Calu3 (cell line): ENCODE results near the gene USF3. TPM values are rescaled to one million over a fixed set of nuclear protein-coding genes. Genes with fewer than 3 reads are reported as not detected.

Experiments used
- BruUV-seq: library from RNA; stranded (reverse); fragments of 400-500 nt; replicated peaks from 2 replicates; lab custom pipeline; 2021; lab: Mats Ljungman, UMichigan
- CTCF ChIA-PET: fragments of 300-600 bp; sonication (Branson Sonifier 250); formaldehyde crosslinking; loops from one replicate; lab custom pipeline; 2022; ENCODE audit warnings: antibody characterized with exemption; lab: Charles Lee
- DNase-seq: peaks from one replicate; pipeline ENCODE4 v3.0.0; 2022
- H3K27ac Mint-ChIP-seq: one replicate; pipeline ENCODE4 v1.8.0; 2022; ENCODE audit warnings: mixed read lengths; ENCODE audit not compliant: unreplicated experiment
- H3K27me3 Mint-ChIP-seq: one replicate; pipeline ENCODE4 v1.8.0; 2022; ENCODE audit warnings: mixed read lengths; ENCODE audit not compliant: unreplicated experiment
- H3K36me3 Mint-ChIP-seq: one replicate; pipeline ENCODE4 v1.8.0; 2022; ENCODE audit warnings: mild to moderate bottlenecking, moderate library complexity, mixed read lengths; ENCODE audit not compliant: insufficient read depth, unreplicated experiment
- H3K4me1 Mint-ChIP-seq: one replicate; pipeline ENCODE4 v1.8.0; 2022; ENCODE audit warnings: mild to moderate bottlenecking, low read depth, mixed read lengths; ENCODE audit not compliant: unreplicated experiment
- H3K4me3 Mint-ChIP-seq: one replicate; pipeline ENCODE4 v1.8.0; 2022; ENCODE audit warnings: mild to moderate bottlenecking, low read depth, moderate library complexity, mixed read lengths; ENCODE audit not compliant: unreplicated experiment
- H3K9me3 Mint-ChIP-seq: one replicate; pipeline ENCODE4 v1.8.0; 2022; ENCODE audit warnings: low read depth, mixed read lengths; ENCODE audit not compliant: unreplicated experiment
- CTCF ChIP-seq: fragments of 200-600 bp; IDR thresholded peaks from one replicate; pipeline ENCODE4 v1.8.0; 2022; ENCODE audit warnings: antibody characterized with exemption; ENCODE audit not compliant: unreplicated experiment
- intact Hi-C: fragments of 100-400 bp; cut with micrococcal nuclease; formaldehyde crosslinking; loops from one replicate; pipeline ENCODE4 v1.10.0; 2022; ENCODE audit not compliant: unreplicated experiment
- total RNA-seq: library from RNA; stranded (reverse); gene quantifications from 2 replicates; pipeline ENCODE4 v1.2.3, GENCODE V29; 2022

Gene USF3
- total RNA-seq, 1 experiment from 2014 or later = 10.7 TPM

- CTCF ChIA-PET = no interaction called here
- no peaks in the 10 kb centered on the region for H3K4me1 Mint-ChIP-seq
- TF ChIP-seq CTCF = no peak
- intact Hi-C loops = no loop called here
- H3K27me3 Mint-ChIP-seq = peaks cover 18% of the 10 kb centered on the region
- H3K4me3 Mint-ChIP-seq = no peak overlapping the region
- no TSS peak for BruUV-seq
- H3K9me3 Mint-ChIP-seq = no peaks in the 10 kb centered on the region
- no peaks in the 10 kb centered on the region for H3K36me3 Mint-ChIP-seq
- H3K27ac Mint-ChIP-seq = no peak overlapping the region
- no peak for DNase-seq
Observed at GRCh38 chr3:113617726-113618125, 78.7 kb downstream of the USF3 start.

- no peak overlapping the region for H3K4me3 Mint-ChIP-seq
- no peaks in the 10 kb centered on the region for H3K9me3 Mint-ChIP-seq
- intact Hi-C loops = no loop called here
- no peaks in the 10 kb centered on the region for H3K4me1 Mint-ChIP-seq
- TF ChIP-seq CTCF = no peak
- H3K27me3 Mint-ChIP-seq = peaks cover 16% of the 10 kb centered on the region
- BruUV-seq = no TSS peak
- H3K36me3 Mint-ChIP-seq = no peaks in the 10 kb centered on the region
- no peak for DNase-seq
- CTCF ChIA-PET = no interaction called here
- no peak overlapping the region for H3K27ac Mint-ChIP-seq
Observed at GRCh38 chr3:113615976-113616375, 80.5 kb downstream of the USF3 start.

- Mint-ChIP-seq H3K36me3 (no peaks in the 10 kb centered on the region), H3K4me3 (no peak overlapping the region), H3K27me3 (peaks cover 2% of the 10 kb centered on the region), H3K9me3 (no peaks in the 10 kb centered on the region), H3K4me1 (no peaks in the 10 kb centered on the region), H3K27ac (no peak overlapping the region)
- TF ChIP-seq CTCF = no peak
- CTCF ChIA-PET = no interaction called here
- DNase-seq = no peak
- intact Hi-C loops = no loop called here
- BruUV-seq = no TSS peak
Observed at GRCh38 chr3:113614402-113614801, 82.0 kb downstream of the USF3 start.

- CTCF ChIA-PET = no interaction called here
- Mint-ChIP-seq H3K4me3 (no peak overlapping the region), H3K36me3 (no peaks in the 10 kb centered on the region), H3K9me3 (no peaks in the 10 kb centered on the region), H3K27ac (no peak overlapping the region), H3K4me1 (no peaks in the 10 kb centered on the region), H3K27me3 (no peaks in the 10 kb centered on the region)
- TF ChIP-seq CTCF = no peak
- intact Hi-C loops = no loop called here
- DNase-seq = no peak
- BruUV-seq = no TSS peak
Observed at GRCh38 chr3:113607219-113607596, 89.2 kb downstream of the USF3 start.
